CD4-positive, alpha-beta T cell (primary cell): Measurements from ENCODE around the gene MAP3K5. TPM values are rescaled to one million over a fixed set of nuclear protein-coding genes. Genes with fewer than 3 reads are reported as not detected.

Source experiments
- ATAC-seq: fragments of 200-7000 bp; cut with Tn5 transposase; one replicate; pipeline ENCODE4 v1.10.0; 2022; ENCODE audit warnings: mild to moderate bottlenecking; ENCODE audit not compliant: poor library complexity
- CTCF ChIA-PET: fragments of 350-600 bp; sonication (Branson Sonifier 250); formaldehyde crosslinking; loops from one replicate; lab custom pipeline; 2021; ENCODE audit warnings: antibody characterized with exemption, inconsistent platforms; lab: Charles Lee
- POLR2A ChIA-PET: fragments of 350-600 bp; sonication (Branson Sonifier 250); formaldehyde crosslinking; loops from one replicate; lab custom pipeline; 2021; ENCODE audit warnings: antibody characterized with exemption, inconsistent platforms; lab: Charles Lee
- DNase-seq, 14 experiments: peaks; one replicate each; pipeline ENCODE4 v3.0.0-alpha.2; 2013 to 2020; ENCODE audit warnings: mixed read lengths in 2 of 14
- H3K27ac ChIP-seq, 2 donors: one replicate each; pipeline versions ENCODE4 v1.5.1 to v1.7.0; 2013; ENCODE audit warnings: low read length in 2 of 2, low read depth in 1 of 2, mild to moderate bottlenecking in 1 of 2
- H3K27me3 ChIP-seq, 2 experiments: 1 replicate in 1 of 2; 2 replicates in 1 of 2; pipeline versions ENCODE4 v1.6.1 to v1.7.0; 2013; ENCODE audit warnings: low read length in 2 of 2, control low read depth in 1 of 2, mild to moderate bottlenecking in 1 of 2, moderate library complexity in 1 of 2; ENCODE audit not compliant: insufficient read depth in 2 of 2, control insufficient read depth in 1 of 2
- H3K36me3 ChIP-seq: one replicate; pipeline ENCODE4 v1.6.1; 2013; ENCODE audit warnings: low read length, control low read depth; ENCODE audit not compliant: insufficient read depth
- H3K4me1 ChIP-seq: one replicate; pipeline ENCODE4 v1.6.1; 2013; ENCODE audit warnings: low read length, control low read depth; ENCODE audit not compliant: insufficient read depth
- H3K4me3 ChIP-seq: one replicate; pipeline ENCODE4 v1.5.1; 2013; ENCODE audit warnings: mild to moderate bottlenecking, low read length, moderate library complexity
- H3K9me3 ChIP-seq, 2 experiments: 1 replicate in 1 of 2; 2 replicates in 1 of 2; pipeline versions ENCODE4 v1.6.1 to v1.7.0; 2013; ENCODE audit warnings: low read length in 2 of 2, mild to moderate bottlenecking in 2 of 2, control low read depth in 1 of 2, moderate library complexity in 1 of 2; ENCODE audit not compliant: control insufficient read depth in 1 of 2, insufficient read depth in 1 of 2
- H3K27ac Mint-ChIP-seq: one replicate; pipeline ENCODE4 v1.8.0; 2020; ENCODE audit warnings: mixed read lengths
- H3K27me3 Mint-ChIP-seq: one replicate; pipeline ENCODE4 v1.8.0; 2021; ENCODE audit warnings: mixed read lengths
- H3K36me3 Mint-ChIP-seq: one replicate; pipeline ENCODE4 v1.8.0; 2021; ENCODE audit warnings: low read depth, mixed read lengths
- H3K4me1 Mint-ChIP-seq: one replicate; pipeline ENCODE4 v1.8.0; 2021; ENCODE audit warnings: low read depth, mixed read lengths
- H3K4me3 Mint-ChIP-seq: one replicate; pipeline ENCODE4 v1.8.0; 2020; ENCODE audit warnings: mild to moderate bottlenecking, mixed read lengths
- H3K9me3 Mint-ChIP-seq: one replicate; pipeline ENCODE4 v1.8.0; 2020; ENCODE audit warnings: mixed read lengths
- intact Hi-C, 2 experiments: fragments of 100-400 bp; cut with DNase I in 1 of 2; cut with micrococcal nuclease in 1 of 2; formaldehyde crosslinking; loops; one replicate each; pipeline versions ENCODE4 v1.15.1 to v1.9.0; 2023 to 2025; cut with DNase I, micrococcal nuclease
- total RNA-seq, 174 experiments: library from RNA in 2 of 174; stranded (reverse) in 2 of 174; gene quantifications; one replicate each; pipeline ENCODE4 v1.2.3 and lab custom pipeline; 2021 to 2026
- TF ChIP-seq, protein P1 (sequence below): fragments of 200-600 bp; IDR thresholded peaks from one replicate; pipeline ENCODE4 v1.8.0; 2022; ENCODE audit warnings: antibody characterized with exemption, mild to moderate bottlenecking

MAP3K5 gene
- total RNA-seq, 2 experiments from 2014 or later = 12.9 to 14.1 TPM

DNA sequence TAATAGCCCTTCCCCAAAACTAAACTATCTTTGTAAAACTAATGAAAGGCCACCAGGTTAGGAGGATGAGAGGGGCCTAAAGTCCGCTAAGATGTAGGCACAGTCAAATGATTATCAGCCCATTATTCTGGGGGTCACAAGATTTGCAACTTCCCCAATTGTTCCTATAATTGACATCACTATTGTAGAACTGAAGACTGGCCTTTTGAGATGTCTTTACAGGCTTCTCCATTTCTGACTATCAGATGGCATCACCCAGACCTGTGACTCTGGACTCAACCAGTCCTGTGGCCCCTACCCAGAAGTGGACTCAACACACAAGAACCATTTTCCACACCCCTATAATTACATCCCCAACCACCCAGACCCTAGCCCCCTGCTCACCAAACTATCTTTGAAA is 180.5 kb downstream of the MAP3K5 start:
- H3K27ac ChIP-seq = no peak overlapping the region
- Mint-ChIP-seq H3K36me3 (peaks cover 39% of the 10 kb centered on the region), H3K9me3 (no peaks in the 10 kb centered on the region), H3K27me3 (no peaks in the 10 kb centered on the region), H3K4me1 (no peaks in the 10 kb centered on the region), H3K27ac (no peak overlapping the region), H3K4me3 (no peak overlapping the region)
- H3K4me1 ChIP-seq = peaks cover 2% of the 10 kb centered on the region
- CTCF ChIA-PET = interaction anchor here (1.4 kb wide), 1 partner anchor 28 kb away, joined by 3 read pairs; no protein-coding TSS in a partner anchor
- H3K4me3 ChIP-seq = no peak overlapping the region
- ATAC-seq = no peak
- TF ChIP-seq, protein P1, sequence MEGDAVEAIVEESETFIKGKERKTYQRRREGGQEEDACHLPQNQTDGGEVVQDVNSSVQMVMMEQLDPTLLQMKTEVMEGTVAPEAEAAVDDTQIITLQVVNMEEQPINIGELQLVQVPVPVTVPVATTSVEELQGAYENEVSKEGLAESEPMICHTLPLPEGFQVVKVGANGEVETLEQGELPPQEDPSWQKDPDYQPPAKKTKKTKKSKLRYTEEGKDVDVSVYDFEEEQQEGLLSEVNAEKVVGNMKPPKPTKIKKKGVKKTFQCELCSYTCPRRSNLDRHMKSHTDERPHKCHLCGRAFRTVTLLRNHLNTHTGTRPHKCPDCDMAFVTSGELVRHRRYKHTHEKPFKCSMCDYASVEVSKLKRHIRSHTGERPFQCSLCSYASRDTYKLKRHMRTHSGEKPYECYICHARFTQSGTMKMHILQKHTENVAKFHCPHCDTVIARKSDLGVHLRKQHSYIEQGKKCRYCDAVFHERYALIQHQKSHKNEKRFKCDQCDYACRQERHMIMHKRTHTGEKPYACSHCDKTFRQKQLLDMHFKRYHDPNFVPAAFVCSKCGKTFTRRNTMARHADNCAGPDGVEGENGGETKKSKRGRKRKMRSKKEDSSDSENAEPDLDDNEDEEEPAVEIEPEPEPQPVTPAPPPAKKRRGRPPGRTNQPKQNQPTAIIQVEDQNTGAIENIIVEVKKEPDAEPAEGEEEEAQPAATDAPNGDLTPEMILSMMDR = no peak
- no peaks in the 10 kb centered on the region for H3K9me3 ChIP-seq
- POLR2A ChIA-PET = interaction anchor here (0.6 to 1.3 kb wide), 3 partner anchors 11 to 835 kb away, joined by 3 read pairs; no protein-coding TSS in a partner anchor
- H3K27me3 ChIP-seq = no peaks in the 10 kb centered on the region
- DNase-seq = no peak
- H3K36me3 ChIP-seq = peaks cover 44% of the 10 kb centered on the region
- intact Hi-C loops = no loop called here

DNA sequence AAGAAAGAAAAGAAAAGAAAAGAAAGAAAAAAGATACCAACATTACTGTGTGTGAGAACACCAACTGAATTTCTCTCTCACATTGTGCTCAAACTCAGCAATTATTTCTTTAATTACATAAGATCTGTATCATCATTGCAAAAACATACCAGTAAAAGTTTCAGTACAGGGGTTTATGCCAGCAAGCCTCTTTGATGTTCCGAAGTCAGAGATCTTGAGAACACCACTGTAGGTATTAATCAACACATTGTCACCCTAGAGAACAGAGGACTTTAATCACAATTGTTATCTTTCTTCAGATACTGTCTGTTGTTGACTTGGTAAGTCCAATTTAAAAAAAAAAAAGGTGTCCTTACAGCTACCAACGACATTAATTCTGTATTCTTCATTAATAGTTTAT is 181.1 kb downstream of the MAP3K5 start:
- Mint-ChIP-seq H3K27me3 (no peaks in the 10 kb centered on the region), H3K27ac (no peak overlapping the region), H3K9me3 (no peaks in the 10 kb centered on the region), H3K36me3 (peaks cover 39% of the 10 kb centered on the region), H3K4me1 (no peaks in the 10 kb centered on the region), H3K4me3 (no peak overlapping the region)
- Histone ChIP-seq H3K36me3 (peaks cover 48% of the 10 kb centered on the region), H3K9me3 (no peaks in the 10 kb centered on the region), H3K27me3 (no peaks in the 10 kb centered on the region), H3K4me3 (no peak overlapping the region), H3K4me1 (peaks cover 2% of the 10 kb centered on the region), H3K27ac (no peak overlapping the region)
- DNase-seq (no peak), ATAC-seq (no peak)
- ChIA-PET POLR2A (interaction anchor here (0.6 kb wide), 1 partner anchor 834 kb away, joined by 3 read pairs; no protein-coding TSS in a partner anchor), CTCF (interaction anchor here (1.4 kb wide), 1 partner anchor 27 kb away, joined by 3 read pairs; no protein-coding TSS in a partner anchor)
- intact Hi-C loops = no loop called here
- TF ChIP-seq, protein P1 = no peak

DNA sequence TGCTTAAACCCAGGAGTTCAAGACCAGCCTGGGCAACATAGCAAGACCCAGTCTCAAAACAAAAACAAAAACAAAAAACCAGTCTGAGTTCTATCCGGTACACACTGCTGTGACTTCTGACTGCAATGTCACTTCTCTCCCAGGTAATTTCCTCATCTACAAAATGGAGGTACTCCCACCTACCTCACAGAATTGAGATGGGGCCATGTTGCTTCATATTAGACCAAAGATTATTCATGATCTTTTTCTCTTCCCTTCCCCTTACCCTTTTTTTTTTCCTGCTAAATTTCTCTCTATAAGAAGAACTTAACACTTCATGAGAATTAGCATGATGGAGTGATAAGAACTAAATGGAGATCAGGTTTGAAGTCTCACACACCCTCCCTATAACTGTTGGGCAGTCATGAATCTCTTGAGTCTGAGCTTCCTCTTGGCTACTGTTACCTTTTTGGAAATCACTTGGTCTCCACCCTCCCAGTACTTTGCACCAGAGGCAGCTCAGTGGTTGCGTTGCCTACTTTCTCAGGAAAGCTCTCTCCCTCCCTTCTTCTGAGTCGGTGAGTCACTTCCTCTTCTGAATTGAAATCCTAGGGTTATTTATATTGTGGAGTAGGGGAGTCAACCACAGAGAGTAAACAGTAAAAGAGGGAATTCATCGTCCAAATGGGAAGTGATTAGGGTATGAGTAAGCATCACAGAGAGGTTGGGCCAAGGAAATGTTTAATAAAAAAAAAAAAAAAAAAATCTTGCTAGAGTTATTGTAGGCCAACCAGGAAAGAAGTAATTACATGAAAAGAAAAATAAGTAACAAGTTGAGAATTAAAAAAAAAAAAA is 182.2 kb downstream of the MAP3K5 start:
- Histone ChIP-seq H3K4me3 (no peak overlapping the region), H3K4me1 (peaks cover 2% of the 10 kb centered on the region), H3K27me3 (no peaks in the 10 kb centered on the region), H3K27ac (no peak overlapping the region), H3K36me3 (peaks cover 49% of the 10 kb centered on the region), H3K9me3 (no peaks in the 10 kb centered on the region)
- ATAC-seq (no peak), DNase-seq (peak in 2 of 14 experiments; percentile 47 to 63)
- H3K4me3 Mint-ChIP-seq = no peak overlapping the region
- H3K27me3 Mint-ChIP-seq = no peaks in the 10 kb centered on the region
- H3K27ac Mint-ChIP-seq = no peak overlapping the region
- no peaks in the 10 kb centered on the region for H3K4me1 Mint-ChIP-seq
- CTCF ChIA-PET = no interaction called here
- intact Hi-C loops = loop anchor here in 1 of 2 experiments (5.0 kb wide), 1 partner anchor 317 kb away; no protein-coding TSS in a partner anchor
- no peaks in the 10 kb centered on the region for H3K9me3 Mint-ChIP-seq
- POLR2A ChIA-PET = no interaction called here
- H3K36me3 Mint-ChIP-seq = peaks cover 47% of the 10 kb centered on the region
- TF ChIP-seq, protein P1 = no peak
